WTC11 (cell line): ENCODE data around the gene ITGA3. TPM values are rescaled to one million over a fixed set of nuclear protein-coding genes. Genes with fewer than 3 reads are reported as not detected.

ENCODE experiments used
- ATAC-seq: fragments of 200-7000 bp; cut with Tn5 transposase; 2 replicates; pipeline ENCODE4 v1.10.0; 2021; ENCODE audit warnings: mild to moderate bottlenecking, moderate library complexity
- CTCF ChIA-PET: fragments of 300-600 bp; sonication (Branson Sonifier 250); formaldehyde crosslinking; loops from one replicate; lab custom pipeline; 2021; ENCODE audit warnings: antibody characterized with exemption; lab: Charles Lee
- POLR2A ChIA-PET: fragments of 350-600 bp; sonication (Branson Sonifier 250); formaldehyde crosslinking; loops from one replicate; lab custom pipeline; 2021; ENCODE audit warnings: antibody characterized with exemption; lab: Charles Lee
- DNase-seq: peaks from one replicate; pipeline ENCODE4 v3.0.0; 2021; ENCODE audit warnings: low spot score
- H3K27ac Mint-ChIP-seq: 2 replicates; pipeline ENCODE4 v1.8.0; 2021; ENCODE audit warnings: mixed read lengths
- H3K27me3 Mint-ChIP-seq: 2 replicates; pipeline ENCODE4 v1.8.0; 2021; ENCODE audit warnings: low read depth, mild to moderate bottlenecking, moderate library complexity, mixed read lengths
- H3K36me3 Mint-ChIP-seq: 2 replicates; pipeline ENCODE4 v1.8.0; 2021; ENCODE audit warnings: mixed read lengths
- H3K4me1 Mint-ChIP-seq: 2 replicates; pipeline ENCODE4 v1.8.0; 2022; ENCODE audit warnings: mixed read lengths
- H3K4me3 Mint-ChIP-seq: 2 replicates; pipeline ENCODE4 v1.8.0; 2021; ENCODE audit warnings: mild to moderate bottlenecking, moderate library complexity, mixed read lengths
- H3K9me3 Mint-ChIP-seq: 2 replicates; pipeline ENCODE4 v1.8.0; 2021; ENCODE audit warnings: mixed read lengths
- ATF1 ChIP-seq: sonication (generic); formaldehyde crosslinking; IDR thresholded peaks from 2 replicates; pipeline ENCODE4 v1.8.1; 2023; ENCODE audit warnings: mild to moderate bottlenecking, moderate library complexity, missing genetic modification reagents
- ATF3 ChIP-seq: sonication (generic); formaldehyde crosslinking; conservative IDR thresholded peaks from 2 replicates; pipeline ENCODE4 v1.8.1; 2022; ENCODE audit warnings: mild to moderate bottlenecking, missing genetic modification reagents
- ELF4 ChIP-seq: sonication (generic); formaldehyde crosslinking; IDR thresholded peaks from 2 replicates; pipeline ENCODE4 v1.8.1; 2022; ENCODE audit warnings: low read depth, mild to moderate bottlenecking, moderate library complexity, missing genetic modification reagents
- ESRRA ChIP-seq: sonication (generic); formaldehyde crosslinking; IDR thresholded peaks from 2 replicates; pipeline ENCODE4 v1.8.1; 2022; ENCODE audit warnings: mild to moderate bottlenecking, missing genetic modification reagents, borderline replicate concordance
- ETV6 ChIP-seq: sonication (generic); formaldehyde crosslinking; IDR thresholded peaks from 2 replicates; pipeline ENCODE4 v1.8.1; 2022; ENCODE audit warnings: mild to moderate bottlenecking, missing genetic modification reagents
- FOXJ3 ChIP-seq: sonication (generic); formaldehyde crosslinking; IDR thresholded peaks from 2 replicates; pipeline ENCODE4 v1.9.0; 2021; ENCODE audit warnings: missing genetic modification reagents, mild to moderate bottlenecking, borderline replicate concordance
- FOXP1 ChIP-seq: sonication (generic); formaldehyde crosslinking; IDR thresholded peaks from 2 replicates; pipeline ENCODE4 v1.8.0; 2022; ENCODE audit warnings: missing genetic modification reagents, mild to moderate bottlenecking, moderate library complexity, borderline replicate concordance
- HMGA2 ChIP-seq: fragments of 250-450 bp; sonication (Bioruptor Pico); IDR thresholded peaks from 2 replicates; pipeline ENCODE4 v1.4.0; 2021; ENCODE audit warnings: mild to moderate bottlenecking, moderate library complexity
- JAZF1 ChIP-seq: fragments of 250-450 bp; sonication (Bioruptor Pico); IDR thresholded peaks from 2 replicates; pipeline ENCODE4 v1.9.0; 2021; ENCODE audit warnings: moderate library complexity, mild to moderate bottlenecking, inconsistent platforms
- JUN ChIP-seq: sonication (generic); formaldehyde crosslinking; IDR thresholded peaks from 2 replicates; pipeline ENCODE4 v1.8.0; 2023; ENCODE audit warnings: mild to moderate bottlenecking, missing genetic modification reagents
- KAT7 ChIP-seq: sonication (generic); formaldehyde crosslinking; IDR thresholded peaks from 2 replicates; pipeline ENCODE4 v1.8.1; 2023; ENCODE audit warnings: missing genetic modification reagents, mild to moderate bottlenecking, borderline replicate concordance
- MXD4 ChIP-seq: fragments of 250-450 bp; sonication (Bioruptor Pico); IDR thresholded peaks from 2 replicates; pipeline ENCODE4 v1.8.0; 2021; ENCODE audit warnings: mild to moderate bottlenecking, moderate library complexity, borderline replicate concordance
- NFE2L1 ChIP-seq: sonication (generic); formaldehyde crosslinking; IDR thresholded peaks from 2 replicates; pipeline ENCODE4 v1.8.1; 2023; ENCODE audit warnings: missing genetic modification reagents
- NR2C2 ChIP-seq: sonication (generic); formaldehyde crosslinking; IDR thresholded peaks from 2 replicates; pipeline ENCODE4 v1.8.0; 2022; ENCODE audit warnings: mild to moderate bottlenecking, missing genetic modification reagents
- OVOL2 ChIP-seq: fragments of 250-450 bp; sonication (Bioruptor Pico); IDR thresholded peaks from 2 replicates; pipeline ENCODE4 v1.9.0; 2021; ENCODE audit warnings: mild to moderate bottlenecking, borderline replicate concordance
- RORB ChIP-seq: fragments of 250-450 bp; sonication (Bioruptor Pico); IDR thresholded peaks from 2 replicates; pipeline ENCODE4 v1.9.0; 2021; ENCODE audit warnings: mild to moderate bottlenecking
- SMAD3 ChIP-seq: sonication (generic); formaldehyde crosslinking; IDR thresholded peaks from 2 replicates; pipeline ENCODE4 v1.8.0; 2022; ENCODE audit warnings: missing genetic modification reagents, mild to moderate bottlenecking, borderline replicate concordance
- TEAD1 ChIP-seq: sonication (generic); formaldehyde crosslinking; IDR thresholded peaks from 2 replicates; pipeline ENCODE4 v1.8.0; 2022; ENCODE audit warnings: mild to moderate bottlenecking, missing genetic modification reagents
- ZNF317 ChIP-seq: sonication (generic); formaldehyde crosslinking; IDR thresholded peaks from 2 replicates; pipeline ENCODE4 v1.8.1; 2023; ENCODE audit warnings: low read depth, mild to moderate bottlenecking, moderate library complexity, missing genetic modification reagents, borderline replicate concordance
- ZNF423 ChIP-seq: fragments of 250-450 bp; sonication (Bioruptor Pico); IDR thresholded peaks from 2 replicates; pipeline ENCODE4 v2.1.2; 2022; ENCODE audit warnings: mild to moderate bottlenecking, moderate library complexity
- total RNA-seq: library from RNA; stranded (reverse); gene quantifications from 3 replicates; pipeline ENCODE4 v1.2.3, GENCODE V29; 2021
- TF ChIP-seq, protein P1 (sequence below): sonication (generic); formaldehyde crosslinking; IDR thresholded peaks from 2 replicates; pipeline ENCODE4 v1.8.1; 2023; ENCODE audit warnings: mild to moderate bottlenecking, moderate library complexity, missing genetic modification reagents
- TF ChIP-seq, protein P2 (sequence below): sonication (generic); formaldehyde crosslinking; IDR thresholded peaks from 2 replicates; pipeline ENCODE4 v1.8.1; 2022; ENCODE audit warnings: mild to moderate bottlenecking, missing genetic modification reagents, moderate library complexity, borderline replicate concordance
- TF ChIP-seq, protein P3 (sequence below): sonication (generic); formaldehyde crosslinking; IDR thresholded peaks from 2 replicates; pipeline ENCODE4 v1.8.0; 2022; ENCODE audit warnings: mild to moderate bottlenecking, missing genetic modification reagents
- TF ChIP-seq, protein P4 (sequence below): sonication (generic); formaldehyde crosslinking; IDR thresholded peaks from 2 replicates; pipeline ENCODE4 v1.8.1; 2022; ENCODE audit warnings: low read depth, mild to moderate bottlenecking, moderate library complexity, missing genetic modification reagents, borderline replicate concordance

Gene ITGA3
- total RNA-seq, 1 experiment from 2014 or later: 35.3 TPM

- TF ChIP-seq ATF3 (CRISPR knock-in tag) (no peak), SMAD3 (CRISPR knock-in tag) (no peak), JUN (CRISPR knock-in tag) (no peak), ETV6 (no peak), MXD4 (CRISPR knock-in tag) (no peak), FOXP1 (no peak)
These were observed 23.6 kb downstream of the ITGA3 start (continued) for GRCh38 chr17:50079334-50080095.

DNA sequence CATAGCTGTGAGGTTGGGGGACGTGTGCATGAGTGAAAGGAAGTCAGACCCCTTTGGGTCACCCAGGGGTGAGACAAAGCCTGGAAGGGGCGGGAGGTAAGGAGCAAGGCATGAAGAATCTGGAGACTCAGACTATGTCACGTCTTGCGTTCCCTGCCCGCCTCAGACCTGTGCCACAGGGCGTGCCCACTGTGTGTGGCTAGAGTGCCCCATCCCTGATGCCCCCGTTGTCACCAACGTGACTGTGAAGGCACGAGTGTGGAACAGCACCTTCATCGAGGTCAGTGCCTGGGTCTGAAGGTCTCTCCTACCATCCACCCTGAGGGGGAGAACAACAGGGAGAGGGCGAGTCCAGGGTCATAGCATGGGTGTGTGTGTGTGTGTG lies 24.2 kb downstream of the ITGA3 start:
- ATAC-seq: no peak
- peaks cover 31% of the 10 kb centered on the region for H3K36me3 Mint-ChIP-seq
- TF ChIP-seq ESRRA (CRISPR knock-in tag) (no peak), ELF4 (CRISPR knock-in tag) (no peak), ZNF423 (CRISPR knock-in tag) (no peak), ETV6 (no peak), TEAD1 (CRISPR knock-in tag) (no peak), JAZF1 (CRISPR knock-in tag) (no peak), ZNF317 (CRISPR knock-in tag) (no peak), RORB (CRISPR knock-in tag) (no peak), ATF1 (CRISPR knock-in tag) (no peak), FOXJ3 (CRISPR knock-in tag) (no peak), HMGA2 (no peak), KAT7 (CRISPR knock-in tag) (no peak), NR2C2 (CRISPR knock-in tag) (no peak), NFE2L1 (CRISPR knock-in tag) (no peak), OVOL2 (CRISPR knock-in tag) (no peak)
- TF ChIP-seq, protein P1, sequence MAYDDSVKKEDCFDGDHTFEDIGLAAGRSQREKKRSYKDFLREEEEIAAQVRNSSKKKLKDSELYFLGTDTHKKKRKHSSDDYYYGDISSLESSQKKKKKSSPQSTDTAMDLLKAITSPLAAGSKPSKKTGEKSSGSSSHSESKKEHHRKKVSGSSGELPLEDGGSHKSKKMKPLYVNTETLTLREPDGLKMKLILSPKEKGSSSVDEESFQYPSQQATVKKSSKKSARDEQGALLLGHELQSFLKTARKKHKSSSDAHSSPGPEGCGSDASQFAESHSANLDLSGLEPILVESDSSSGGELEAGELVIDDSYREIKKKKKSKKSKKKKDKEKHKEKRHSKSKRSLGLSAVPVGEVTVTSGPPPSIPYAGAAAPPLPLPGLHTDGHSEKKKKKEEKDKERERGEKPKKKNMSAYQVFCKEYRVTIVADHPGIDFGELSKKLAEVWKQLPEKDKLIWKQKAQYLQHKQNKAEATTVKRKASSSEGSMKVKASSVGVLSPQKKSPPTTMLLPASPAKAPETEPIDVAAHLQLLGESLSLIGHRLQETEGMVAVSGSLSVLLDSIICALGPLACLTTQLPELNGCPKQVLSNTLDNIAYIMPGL (CRISPR knock-in tag): no peak
- TF ChIP-seq, protein P2, sequence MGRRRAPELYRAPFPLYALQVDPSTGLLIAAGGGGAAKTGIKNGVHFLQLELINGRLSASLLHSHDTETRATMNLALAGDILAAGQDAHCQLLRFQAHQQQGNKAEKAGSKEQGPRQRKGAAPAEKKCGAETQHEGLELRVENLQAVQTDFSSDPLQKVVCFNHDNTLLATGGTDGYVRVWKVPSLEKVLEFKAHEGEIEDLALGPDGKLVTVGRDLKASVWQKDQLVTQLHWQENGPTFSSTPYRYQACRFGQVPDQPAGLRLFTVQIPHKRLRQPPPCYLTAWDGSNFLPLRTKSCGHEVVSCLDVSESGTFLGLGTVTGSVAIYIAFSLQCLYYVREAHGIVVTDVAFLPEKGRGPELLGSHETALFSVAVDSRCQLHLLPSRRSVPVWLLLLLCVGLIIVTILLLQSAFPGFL: no peak
- TF ChIP-seq, protein P3, sequence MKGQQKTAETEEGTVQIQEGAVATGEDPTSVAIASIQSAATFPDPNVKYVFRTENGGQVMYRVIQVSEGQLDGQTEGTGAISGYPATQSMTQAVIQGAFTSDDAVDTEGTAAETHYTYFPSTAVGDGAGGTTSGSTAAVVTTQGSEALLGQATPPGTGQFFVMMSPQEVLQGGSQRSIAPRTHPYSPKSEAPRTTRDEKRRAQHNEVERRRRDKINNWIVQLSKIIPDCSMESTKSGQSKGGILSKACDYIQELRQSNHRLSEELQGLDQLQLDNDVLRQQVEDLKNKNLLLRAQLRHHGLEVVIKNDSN (CRISPR knock-in tag): no peak
- TF ChIP-seq, protein P4, sequence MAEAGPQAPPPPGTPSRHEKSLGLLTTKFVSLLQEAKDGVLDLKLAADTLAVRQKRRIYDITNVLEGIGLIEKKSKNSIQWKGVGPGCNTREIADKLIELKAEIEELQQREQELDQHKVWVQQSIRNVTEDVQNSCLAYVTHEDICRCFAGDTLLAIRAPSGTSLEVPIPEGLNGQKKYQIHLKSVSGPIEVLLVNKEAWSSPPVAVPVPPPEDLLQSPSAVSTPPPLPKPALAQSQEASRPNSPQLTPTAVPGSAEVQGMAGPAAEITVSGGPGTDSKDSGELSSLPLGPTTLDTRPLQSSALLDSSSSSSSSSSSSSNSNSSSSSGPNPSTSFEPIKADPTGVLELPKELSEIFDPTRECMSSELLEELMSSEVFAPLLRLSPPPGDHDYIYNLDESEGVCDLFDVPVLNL (CRISPR knock-in tag): no peak
- ChIA-PET CTCF (interaction anchor here (0.5 to 5.0 kb wide), 53 partner anchors 8 to 317 kb away, joined by 3 to 67 read pairs (median 4); partner anchors contain the start of genes DLX3, ITGA3, LRRC59 and SGCA), POLR2A (no interaction called here)
- no peaks in the 10 kb centered on the region for H3K27me3 Mint-ChIP-seq
- no peak overlapping the region for H3K4me3 Mint-ChIP-seq
- no peak overlapping the region for H3K27ac Mint-ChIP-seq
- DNase-seq: no peak
- H3K4me1 Mint-ChIP-seq: peaks cover 11% of the 10 kb centered on the region
- no peaks in the 10 kb centered on the region for H3K9me3 Mint-ChIP-seq
